T-helper 9 cell (primary cell): ENCODE measurements around the gene ZNF3.

Experiments
- DNase-seq: peaks from one replicate; pipeline ENCODE4 v3.0.0-alpha.2; 2020

Gene ZNF3

DNA sequence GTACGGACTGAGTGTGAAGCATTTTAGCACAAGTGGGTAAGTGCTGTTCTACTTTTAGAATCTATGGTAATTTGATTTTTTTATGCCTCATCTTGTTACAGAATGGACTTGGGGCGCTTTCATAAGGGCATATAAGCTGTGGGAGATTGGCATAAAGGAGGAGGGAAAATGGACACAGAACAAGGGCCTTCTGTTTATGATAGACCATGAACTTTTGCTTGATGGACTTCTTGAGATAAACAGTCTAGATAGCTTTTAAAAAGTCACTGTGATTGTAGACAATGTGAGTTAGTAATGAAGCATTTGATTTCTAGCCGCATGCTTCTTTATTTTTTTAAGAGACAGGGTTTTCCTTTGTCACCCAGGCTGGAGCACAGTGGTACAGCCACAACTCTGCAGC lies 29.9 kb downstream of the ZNF3 start:
- DNase-seq: no peak

DNA sequence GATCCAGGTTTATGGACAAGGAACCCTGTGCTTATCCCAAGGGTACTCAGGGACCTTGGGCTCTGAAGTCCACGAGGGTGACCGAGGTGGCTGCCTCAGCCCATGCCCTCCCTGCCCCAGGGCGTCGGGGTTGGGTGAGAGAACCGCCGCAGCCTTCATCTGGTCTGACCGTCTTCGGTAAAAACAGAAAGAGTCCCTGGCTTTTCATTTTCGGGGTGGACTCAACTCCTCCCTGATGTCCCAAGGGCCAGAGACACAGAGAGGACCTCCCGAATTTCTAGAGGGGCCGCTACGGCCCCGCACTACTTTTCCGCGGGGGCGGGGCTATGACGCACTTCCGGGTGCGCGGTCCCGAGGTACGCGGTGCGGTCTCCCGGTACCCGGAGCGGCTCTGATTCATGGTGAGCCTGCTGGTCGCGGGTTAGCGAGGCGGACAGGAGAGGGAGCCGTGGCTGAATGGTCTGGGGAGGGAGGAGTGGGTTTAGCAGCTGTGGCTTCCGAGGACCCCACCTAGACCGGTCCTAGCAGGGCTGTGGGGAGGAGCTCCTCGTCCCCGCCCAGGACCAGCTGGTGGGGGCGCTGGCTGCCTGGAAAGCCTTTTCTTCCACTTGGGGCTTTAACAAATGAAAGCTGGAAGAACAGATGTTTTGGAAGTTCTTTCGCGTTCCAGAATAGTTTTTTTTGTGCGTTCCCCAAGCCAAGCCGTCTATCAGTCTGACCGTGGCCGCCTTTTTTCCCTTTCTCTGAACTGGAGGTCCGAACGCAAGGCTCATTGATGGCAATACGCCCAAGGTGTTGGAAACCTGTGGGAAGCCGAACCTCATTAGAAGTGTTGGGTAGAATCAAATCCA lies 31.9 kb downstream of the ZNF3 start, which contains the start of gene ZSCAN21:
TSS of gene ZSCAN21 (plus strand) at position 334 of the 851 bp plus-strand sequence. CDS start 7,233 bp downstream, outside the sequence.
- peak; percentile 73 for DNase-seq

DNA sequence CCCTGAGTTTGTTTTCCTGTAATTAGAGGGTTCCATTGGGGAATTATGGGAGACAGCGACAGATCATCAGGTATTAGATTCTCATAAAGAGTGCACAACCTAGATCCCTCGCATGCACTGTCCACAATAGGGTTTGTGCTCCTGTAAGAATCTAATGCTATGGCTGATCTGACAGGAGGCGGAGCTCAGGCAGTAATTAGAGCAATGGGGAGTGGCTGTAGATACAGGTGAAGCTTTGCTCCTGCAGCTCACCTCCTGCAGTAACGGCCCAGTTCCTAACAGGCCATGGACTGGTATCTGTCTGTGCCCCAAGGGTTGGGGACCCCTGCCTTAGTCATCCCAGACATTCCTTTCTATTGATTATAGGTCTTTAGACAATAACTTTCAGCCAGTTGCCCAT lies 32.8 kb downstream of the ZNF3 start:
- DNase-seq: no peak

DNA sequence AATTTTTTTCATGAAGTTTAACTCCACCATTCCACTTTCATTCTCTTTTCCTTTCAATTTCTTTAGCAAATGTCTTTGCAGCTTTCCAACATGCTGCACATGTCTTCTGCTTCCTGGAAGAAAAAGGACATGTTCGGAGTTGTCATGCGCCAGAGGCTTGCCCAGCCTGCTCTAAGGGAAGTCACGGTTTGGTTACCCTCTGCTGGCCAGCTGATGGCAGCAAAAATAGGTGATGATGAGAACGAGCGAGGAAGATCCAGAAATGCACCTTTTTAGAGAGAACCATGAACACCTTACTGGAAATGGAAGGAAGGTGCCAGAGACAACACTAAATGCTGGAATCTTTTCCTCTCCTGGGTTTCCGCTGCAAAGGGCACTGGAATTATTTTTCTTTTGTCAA lies 36.8 kb downstream of the ZNF3 start:
- DNase-seq: no peak

DNA sequence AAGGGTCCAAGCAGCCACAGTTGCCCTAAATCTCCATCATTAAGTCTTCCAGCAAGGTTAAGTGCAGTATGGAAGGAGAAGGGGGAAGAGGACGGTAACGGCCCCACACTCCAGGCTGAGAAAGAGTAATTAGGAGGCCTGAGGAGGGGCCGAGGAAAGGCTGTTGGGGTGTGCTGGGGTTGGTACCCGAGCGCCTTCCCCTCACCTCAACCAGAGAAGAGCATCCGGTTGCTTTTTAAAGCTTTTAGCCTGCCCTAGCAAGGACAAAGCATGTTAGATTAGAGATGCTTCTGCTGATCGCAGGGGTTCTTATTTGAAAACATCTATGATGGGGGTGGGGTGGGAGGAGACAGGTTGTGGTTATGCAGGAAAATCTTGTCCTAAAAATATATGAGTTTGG lies 40.9 kb downstream of the ZNF3 start:
- DNase-seq: no peak

DNA sequence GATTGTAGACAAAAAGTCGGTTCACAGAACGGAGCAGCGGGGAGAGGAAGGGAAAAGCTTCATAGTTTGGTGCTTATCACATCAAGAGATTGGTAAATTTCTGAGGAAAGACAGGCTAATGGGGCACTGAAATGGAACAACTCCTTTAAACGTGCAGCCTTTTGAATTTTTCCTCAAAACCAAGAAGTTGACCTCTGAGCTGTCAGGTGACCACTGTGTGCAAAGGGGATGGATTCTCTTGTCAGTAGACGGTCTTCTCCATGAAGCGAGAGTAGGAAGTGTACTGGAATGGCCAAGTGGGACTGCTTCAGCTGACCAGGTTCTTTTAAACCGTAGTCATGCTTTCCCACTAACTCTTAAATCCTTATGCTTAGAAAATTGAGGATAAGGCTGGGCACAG lies 43.2 kb downstream of the ZNF3 start:
- no peak for DNase-seq

DNA sequence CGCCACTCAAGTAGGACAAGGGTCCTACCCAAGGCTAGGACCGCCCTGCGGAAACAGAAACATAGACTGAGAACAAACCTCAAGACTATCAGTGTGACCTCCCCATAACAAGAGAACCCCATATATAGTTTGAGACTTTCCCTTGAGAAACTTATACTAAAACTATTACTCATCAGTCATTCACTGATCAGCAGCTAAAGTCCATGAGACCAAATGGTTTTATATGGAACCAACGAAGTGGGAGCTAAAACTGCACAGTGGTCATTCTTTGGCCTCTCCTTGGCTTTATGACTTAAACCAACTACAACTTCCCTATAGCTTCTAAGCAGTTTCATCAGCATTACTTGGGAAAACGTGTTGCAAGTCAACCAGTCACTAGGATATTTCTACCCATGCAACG lies 45.6 kb downstream of the ZNF3 start:
- DNase-seq: no peak

DNA sequence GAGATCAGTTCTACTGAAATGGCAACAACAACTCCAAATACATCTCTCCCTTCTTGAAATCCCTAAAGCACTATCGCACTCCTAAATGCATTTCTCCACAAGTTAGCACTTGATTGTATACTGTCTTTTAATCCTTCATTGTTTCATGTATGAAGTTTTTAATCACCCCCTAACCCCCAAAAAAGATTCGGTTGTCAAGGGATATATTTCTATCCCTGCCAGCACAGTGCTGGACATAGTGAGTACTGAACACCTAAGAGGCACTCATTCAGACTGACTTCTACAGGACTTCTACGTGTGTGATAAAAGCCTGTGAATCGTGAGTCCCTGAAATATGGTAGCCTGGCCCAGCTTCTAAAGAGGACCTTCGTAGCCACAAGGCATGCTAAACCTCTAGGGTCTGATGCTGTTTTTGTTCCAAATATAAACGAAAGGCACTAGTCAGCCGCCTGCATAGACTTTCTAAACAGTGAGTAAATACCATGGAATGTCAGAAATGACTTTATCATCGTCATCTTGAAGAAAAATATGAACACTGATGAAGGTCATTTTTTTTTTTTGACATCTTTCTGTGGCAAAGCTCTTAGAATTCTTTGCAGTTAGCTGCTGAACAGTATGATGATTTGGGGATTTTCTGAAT lies 46.5 kb downstream of the ZNF3 start:
- no peak for DNase-seq

DNA sequence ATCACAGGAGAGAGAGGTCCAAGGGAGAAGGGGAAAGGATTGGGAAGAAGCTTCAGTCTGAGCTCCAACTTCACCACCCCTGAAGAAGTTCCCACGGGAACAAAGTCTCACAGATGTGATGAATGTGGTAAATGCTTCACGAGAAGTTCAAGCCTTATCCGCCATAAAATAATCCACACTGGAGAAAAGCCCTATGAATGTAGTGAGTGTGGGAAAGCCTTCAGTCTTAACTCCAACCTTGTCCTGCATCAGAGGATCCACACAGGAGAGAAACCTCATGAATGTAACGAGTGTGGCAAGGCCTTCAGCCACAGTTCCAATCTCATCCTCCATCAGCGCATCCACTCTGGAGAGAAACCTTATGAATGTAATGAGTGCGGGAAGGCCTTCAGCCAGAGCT lies 48.0 kb downstream of the ZNF3 start:
- no peak for DNase-seq

DNA sequence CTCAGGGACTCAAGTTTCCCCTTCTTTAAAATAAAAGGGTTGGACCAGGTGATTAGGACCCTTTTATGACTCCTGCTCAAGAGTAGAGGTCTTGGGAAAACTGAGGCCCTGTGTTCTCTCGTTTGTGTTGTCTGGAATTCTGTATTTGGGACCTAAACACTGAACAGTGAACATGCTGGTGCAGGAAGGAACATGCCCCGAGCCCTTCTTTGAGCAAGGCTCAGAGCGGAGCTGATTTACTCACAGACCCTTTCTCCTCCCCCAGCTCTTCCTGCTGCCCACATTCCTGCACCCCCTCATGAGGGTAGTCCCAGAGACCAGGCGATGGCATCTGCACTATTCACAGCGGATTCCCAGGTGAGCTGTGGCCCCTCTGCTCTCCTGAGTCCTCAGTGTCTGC lies 51.9 kb downstream of the ZNF3 start:
- no peak for DNase-seq

DNA sequence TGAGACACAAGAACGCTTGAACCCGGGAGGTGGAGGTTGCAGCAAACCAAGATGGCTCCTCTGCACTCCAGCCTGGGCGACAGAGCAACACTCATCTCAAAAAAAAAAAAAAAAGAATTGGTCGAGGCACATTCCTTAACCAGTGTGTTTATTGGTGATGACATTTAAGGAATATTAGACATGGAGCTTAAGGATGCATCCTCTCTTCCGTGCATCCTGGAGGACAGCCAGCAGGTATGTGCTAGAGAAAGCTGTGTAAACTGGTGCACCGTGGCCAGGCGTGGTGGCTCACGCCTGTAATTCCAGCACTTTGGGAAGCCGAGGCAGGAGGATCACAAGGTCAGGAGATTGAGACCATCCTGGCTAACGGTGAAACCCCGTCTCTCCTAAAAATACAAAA lies 54.3 kb downstream of the ZNF3 start:
- DNase-seq: no peak

DNA sequence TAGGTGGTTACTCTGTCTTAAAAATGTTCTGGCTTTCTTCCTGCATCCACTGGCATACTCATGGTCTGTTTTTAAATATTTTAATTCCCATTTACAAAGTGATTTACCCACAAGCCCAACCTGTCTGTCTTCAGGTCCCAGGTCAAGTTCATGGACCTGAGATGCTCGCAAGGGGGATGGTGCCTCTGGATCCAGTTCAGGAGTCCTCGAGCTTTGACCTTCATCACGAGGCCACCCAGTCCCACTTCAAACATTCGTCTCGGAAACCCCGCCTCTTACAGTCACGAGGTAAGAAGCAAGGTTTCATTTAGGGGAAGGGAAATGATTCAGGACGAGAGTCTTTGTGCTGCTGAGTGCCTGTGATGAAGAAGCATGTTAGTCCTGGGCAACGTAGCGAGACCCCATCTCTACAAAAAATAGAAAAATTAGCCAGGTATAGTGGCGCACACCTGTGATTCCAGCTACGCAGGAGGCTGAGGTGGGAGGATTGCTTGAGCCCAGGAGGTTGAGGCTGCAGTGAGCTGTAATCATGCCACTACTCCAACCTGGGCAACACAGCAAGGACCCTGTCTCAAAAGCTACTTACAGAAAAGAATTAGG lies 57.4 kb downstream of the ZNF3 start:
- DNase-seq: no peak

DNA sequence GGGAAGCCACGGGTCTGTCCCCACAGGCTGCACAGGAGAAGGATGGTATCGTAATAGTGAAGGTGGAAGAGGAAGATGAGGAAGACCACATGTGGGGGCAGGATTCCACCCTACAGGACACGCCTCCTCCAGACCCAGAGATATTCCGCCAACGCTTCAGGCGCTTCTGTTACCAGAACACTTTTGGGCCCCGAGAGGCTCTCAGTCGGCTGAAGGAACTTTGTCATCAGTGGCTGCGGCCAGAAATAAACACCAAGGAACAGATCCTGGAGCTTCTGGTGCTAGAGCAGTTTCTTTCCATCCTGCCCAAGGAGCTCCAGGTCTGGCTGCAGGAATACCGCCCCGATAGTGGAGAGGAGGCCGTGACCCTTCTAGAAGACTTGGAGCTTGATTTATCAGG lies 58.0 kb downstream of the ZNF3 start:
- DNase-seq: no peak

DNA sequence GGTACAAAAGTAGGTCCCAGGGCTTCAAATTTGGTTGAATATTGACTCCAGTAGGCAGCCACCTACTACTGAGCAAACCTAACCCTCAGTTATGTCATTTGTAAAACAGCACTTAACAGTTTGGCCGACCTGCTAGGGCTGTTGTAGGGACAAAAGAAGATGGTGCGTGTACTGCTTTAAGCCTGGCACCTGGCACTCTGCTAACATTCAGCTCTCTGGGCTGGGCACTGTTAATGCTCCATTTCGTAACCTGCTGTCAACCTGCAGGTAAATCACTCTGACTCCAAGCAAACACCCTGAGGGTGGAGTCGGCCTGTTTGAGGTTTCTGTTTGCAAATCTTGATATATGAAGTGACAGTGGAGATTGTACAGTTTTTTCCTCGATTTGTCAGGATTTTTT lies 58.9 kb downstream of the ZNF3 start:
- DNase-seq: no peak

DNA sequence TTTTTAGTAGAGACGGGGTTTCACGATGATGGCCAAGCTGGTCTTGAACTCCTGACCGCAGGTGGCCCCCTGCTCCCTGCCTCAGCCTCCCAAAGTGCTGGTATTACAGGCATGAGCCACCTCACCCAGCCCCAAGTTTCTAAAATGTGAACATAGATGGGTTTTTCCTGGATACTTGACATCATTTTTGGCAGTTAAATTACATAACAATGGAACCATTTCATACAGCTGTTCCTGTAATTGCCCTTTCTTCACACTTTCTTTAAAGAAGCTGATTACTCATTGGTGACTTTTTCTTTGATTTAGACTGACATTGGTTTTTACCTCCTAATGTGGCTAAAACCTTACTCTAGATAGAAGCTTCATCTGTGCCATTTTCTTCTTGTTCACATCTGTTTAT lies 60.2 kb downstream of the ZNF3 start:
- no peak for DNase-seq
